HFFc6 (cell line): ENCODE results near the gene DPYSL4. TPM values are rescaled to one million over a fixed set of nuclear protein-coding genes. Genes with fewer than 3 reads are reported as not detected.

Experiments used
- DNase-seq: peaks from one replicate; pipeline ENCODE4 v3.0.0-alpha.2; 2018
- H3K27ac Mint-ChIP-seq: 2 replicates; pipeline ENCODE4 v1.8.0; 2020; ENCODE audit warnings: mild to moderate bottlenecking, mixed read lengths
- H3K27me3 Mint-ChIP-seq: 2 replicates; pipeline ENCODE4 v1.8.0; 2021; ENCODE audit warnings: mild to moderate bottlenecking, moderate library complexity, mixed read lengths; ENCODE audit not compliant: insufficient read depth
- H3K36me3 Mint-ChIP-seq: 2 replicates; pipeline ENCODE4 v1.8.0; 2021; ENCODE audit warnings: low read depth, mixed read lengths
- H3K4me1 Mint-ChIP-seq: 2 replicates; pipeline ENCODE4 v1.8.0; 2020; ENCODE audit warnings: low read depth, mixed read lengths
- H3K4me3 Mint-ChIP-seq: 2 replicates; pipeline ENCODE4 v1.8.0; 2020; ENCODE audit warnings: mild to moderate bottlenecking, moderate library complexity, mixed read lengths
- H3K9me3 Mint-ChIP-seq: 2 replicates; pipeline ENCODE4 v1.8.0; 2020; ENCODE audit warnings: mild to moderate bottlenecking, mixed read lengths
- total RNA-seq, 6 experiments: library from RNA; stranded (reverse); fragmentation: NEBNext Ultra II Directional; extraction: Animal tissue kit (Norgen Biotek cat#: 25700); gene quantifications; 2 replicates in 1 of 6; 3 replicates in 5 of 6; pipeline ENCODE4 v1.2.3, GENCODE V29; 2021
- TF ChIP-seq, protein P1 (sequence below): fragments of 200-600 bp; sonication (generic); IDR thresholded peaks from 2 replicates; pipeline ENCODE4 v1.5.0; 2021; ENCODE audit warnings: antibody characterized with exemption, mild to moderate bottlenecking

The DPYSL4 gene
- total RNA-seq, 6 experiments from 2014 or later = 0.13 to 2.4 (median 0.34) TPM

DNA sequence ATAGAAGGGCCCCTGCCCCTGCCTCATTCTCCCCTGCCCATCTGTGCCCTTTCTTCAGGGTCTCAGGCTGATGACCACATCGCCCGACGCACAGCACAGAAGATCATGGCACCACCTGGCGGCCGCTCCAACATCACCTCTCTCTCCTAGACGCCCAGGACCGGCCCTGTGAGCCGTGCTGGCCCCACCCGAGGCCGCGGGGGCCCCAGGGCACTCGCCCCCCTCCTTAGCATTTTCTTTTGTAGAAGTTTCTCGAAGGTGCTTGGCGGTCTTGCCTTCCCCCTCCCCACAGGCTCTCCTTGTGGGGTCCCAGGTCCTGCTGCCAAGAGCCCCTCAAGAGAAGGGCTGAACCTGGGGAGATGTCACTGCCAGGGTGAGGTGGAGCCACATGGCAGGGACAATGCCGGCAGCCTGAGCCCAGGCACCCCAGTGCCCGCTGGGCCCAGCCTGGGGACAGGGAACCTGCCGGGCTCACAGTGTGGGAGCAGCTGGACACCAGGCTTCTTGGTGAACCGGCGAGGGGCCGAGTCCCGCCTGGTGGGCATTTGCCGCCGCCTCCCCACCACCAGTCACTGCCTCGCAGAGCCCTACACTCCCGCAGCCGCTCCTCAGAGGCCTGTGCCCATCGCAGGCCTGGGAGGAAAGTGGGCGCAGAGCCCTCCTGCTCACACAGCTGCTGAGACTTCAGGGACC is 18.2 kb downstream of the DPYSL4 start:
- no peaks in the 10 kb centered on the region for H3K4me1 Mint-ChIP-seq

DNA sequence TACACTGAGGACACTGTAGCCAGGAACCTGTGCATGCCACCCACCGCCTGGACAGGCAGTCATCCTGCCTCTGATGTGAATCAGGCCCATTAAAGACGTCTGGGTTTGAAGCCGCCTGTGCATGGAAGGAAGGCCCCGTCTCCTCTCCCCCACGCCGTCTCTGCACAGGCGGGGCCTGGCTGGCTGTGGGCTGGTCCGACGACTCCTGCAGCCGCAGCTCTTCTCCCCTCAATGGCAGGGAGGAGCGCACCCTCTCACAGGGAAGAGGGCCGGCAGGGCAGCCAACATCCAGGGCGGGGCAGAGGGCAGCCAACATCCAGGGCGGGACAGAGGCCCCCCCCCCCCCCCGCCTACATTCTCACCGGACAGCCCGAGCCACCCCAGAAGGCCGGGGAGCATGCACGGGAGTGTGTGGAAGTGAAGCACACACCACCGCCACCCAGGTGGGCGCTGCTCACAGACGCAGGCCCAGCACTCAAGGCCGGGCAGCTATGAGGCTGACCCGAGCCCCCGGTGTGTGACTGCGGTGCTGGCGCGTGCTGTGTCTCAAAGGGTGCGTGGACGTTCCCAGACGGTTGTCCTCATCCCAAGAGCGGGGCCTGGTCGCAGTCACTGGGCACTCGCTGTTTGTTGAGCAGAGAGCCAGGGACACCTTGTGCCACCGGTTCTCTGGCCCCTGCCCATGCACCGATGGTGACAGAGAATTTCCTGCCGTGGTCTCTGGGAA is 19.1 kb downstream of the DPYSL4 start:
- H3K27ac Mint-ChIP-seq = no peak overlapping the region
- no peak for DNase-seq
- no peaks in the 10 kb centered on the region for H3K36me3 Mint-ChIP-seq
- TF ChIP-seq, protein P1, sequence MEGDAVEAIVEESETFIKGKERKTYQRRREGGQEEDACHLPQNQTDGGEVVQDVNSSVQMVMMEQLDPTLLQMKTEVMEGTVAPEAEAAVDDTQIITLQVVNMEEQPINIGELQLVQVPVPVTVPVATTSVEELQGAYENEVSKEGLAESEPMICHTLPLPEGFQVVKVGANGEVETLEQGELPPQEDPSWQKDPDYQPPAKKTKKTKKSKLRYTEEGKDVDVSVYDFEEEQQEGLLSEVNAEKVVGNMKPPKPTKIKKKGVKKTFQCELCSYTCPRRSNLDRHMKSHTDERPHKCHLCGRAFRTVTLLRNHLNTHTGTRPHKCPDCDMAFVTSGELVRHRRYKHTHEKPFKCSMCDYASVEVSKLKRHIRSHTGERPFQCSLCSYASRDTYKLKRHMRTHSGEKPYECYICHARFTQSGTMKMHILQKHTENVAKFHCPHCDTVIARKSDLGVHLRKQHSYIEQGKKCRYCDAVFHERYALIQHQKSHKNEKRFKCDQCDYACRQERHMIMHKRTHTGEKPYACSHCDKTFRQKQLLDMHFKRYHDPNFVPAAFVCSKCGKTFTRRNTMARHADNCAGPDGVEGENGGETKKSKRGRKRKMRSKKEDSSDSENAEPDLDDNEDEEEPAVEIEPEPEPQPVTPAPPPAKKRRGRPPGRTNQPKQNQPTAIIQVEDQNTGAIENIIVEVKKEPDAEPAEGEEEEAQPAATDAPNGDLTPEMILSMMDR = no peak
- H3K4me3 Mint-ChIP-seq = no peak overlapping the region
- no peaks in the 10 kb centered on the region for H3K9me3 Mint-ChIP-seq
- no peaks in the 10 kb centered on the region for H3K4me1 Mint-ChIP-seq
- peaks cover 4% of the 10 kb centered on the region for H3K27me3 Mint-ChIP-seq

More for the DNA sequence above, 18.2 kb downstream of the DPYSL4 start:
- no peak for DNase-seq
- Mint-ChIP-seq H3K27ac (no peak overlapping the region), H3K9me3 (no peaks in the 10 kb centered on the region), H3K36me3 (no peaks in the 10 kb centered on the region), H3K4me3 (no peak overlapping the region), H3K27me3 (peaks cover 4% of the 10 kb centered on the region)
- TF ChIP-seq, protein P1 = no peak

DNA sequence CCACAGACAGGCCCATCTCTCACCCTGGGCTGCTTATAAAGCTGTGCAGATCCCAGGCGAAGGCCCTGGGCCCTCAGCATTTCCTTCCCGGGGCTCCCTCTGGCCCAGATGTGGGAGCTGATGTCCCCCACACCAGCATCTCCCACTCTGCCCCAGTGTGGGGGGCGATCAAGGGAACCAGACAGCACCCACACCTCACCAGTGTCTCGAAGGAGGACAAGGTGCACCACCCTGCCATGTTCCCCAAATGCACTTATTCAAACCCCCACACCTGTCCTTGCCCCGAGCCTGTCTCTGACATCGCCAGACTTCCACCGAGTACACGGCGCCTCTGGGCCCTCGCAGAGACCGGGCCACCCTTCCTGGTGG is 19.6 kb downstream of the DPYSL4 start:
- H3K27me3 Mint-ChIP-seq = peaks cover 7% of the 10 kb centered on the region
- TF ChIP-seq, protein P1 = no peak
- no peak overlapping the region for H3K27ac Mint-ChIP-seq
- DNase-seq = no peak
- H3K4me3 Mint-ChIP-seq = no peak overlapping the region
- no peaks in the 10 kb centered on the region for H3K4me1 Mint-ChIP-seq
- H3K36me3 Mint-ChIP-seq = no peaks in the 10 kb centered on the region
- no peaks in the 10 kb centered on the region for H3K9me3 Mint-ChIP-seq

DNA sequence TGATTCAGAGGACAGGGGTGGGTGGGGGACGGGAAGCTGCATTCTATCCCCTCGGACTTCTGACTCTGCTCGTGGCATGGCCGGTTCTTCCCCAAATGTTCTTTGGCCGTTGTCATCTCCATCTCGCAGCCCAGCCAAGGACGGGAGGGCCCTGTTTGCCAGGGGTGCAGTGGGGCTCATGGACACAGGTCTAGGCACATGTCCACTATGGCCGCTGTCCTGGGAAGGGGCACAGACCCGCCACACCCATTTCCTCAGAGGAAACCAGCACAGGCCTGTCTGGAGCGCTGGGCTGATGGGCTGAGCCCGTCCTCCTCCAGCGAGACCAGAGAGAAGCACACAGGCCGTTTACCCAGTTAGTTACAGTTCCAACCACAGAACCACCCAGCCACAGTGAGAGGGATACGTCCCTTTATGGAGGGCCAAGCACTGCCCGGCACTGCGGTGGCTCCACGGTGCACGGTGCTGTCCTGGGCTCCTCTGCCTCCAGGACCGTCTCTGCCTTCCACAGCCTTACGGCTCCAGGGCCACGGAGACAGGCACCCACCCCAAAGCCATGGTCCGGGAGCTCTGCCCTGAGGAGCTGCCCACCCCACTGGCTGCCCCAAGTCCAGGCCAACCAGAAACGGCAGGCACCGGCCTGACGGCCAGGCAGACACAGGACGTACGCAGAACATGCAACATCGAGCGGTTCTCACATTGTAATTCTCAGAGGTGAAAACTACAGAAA is 20.2 kb downstream of the DPYSL4 start:
- TF ChIP-seq, protein P1 = no peak
- H3K9me3 Mint-ChIP-seq = no peaks in the 10 kb centered on the region
- no peaks in the 10 kb centered on the region for H3K36me3 Mint-ChIP-seq
- no peaks in the 10 kb centered on the region for H3K4me1 Mint-ChIP-seq
- H3K27me3 Mint-ChIP-seq = peaks cover 7% of the 10 kb centered on the region
- H3K27ac Mint-ChIP-seq = no peak overlapping the region
- no peak for DNase-seq
- no peak overlapping the region for H3K4me3 Mint-ChIP-seq

DNA sequence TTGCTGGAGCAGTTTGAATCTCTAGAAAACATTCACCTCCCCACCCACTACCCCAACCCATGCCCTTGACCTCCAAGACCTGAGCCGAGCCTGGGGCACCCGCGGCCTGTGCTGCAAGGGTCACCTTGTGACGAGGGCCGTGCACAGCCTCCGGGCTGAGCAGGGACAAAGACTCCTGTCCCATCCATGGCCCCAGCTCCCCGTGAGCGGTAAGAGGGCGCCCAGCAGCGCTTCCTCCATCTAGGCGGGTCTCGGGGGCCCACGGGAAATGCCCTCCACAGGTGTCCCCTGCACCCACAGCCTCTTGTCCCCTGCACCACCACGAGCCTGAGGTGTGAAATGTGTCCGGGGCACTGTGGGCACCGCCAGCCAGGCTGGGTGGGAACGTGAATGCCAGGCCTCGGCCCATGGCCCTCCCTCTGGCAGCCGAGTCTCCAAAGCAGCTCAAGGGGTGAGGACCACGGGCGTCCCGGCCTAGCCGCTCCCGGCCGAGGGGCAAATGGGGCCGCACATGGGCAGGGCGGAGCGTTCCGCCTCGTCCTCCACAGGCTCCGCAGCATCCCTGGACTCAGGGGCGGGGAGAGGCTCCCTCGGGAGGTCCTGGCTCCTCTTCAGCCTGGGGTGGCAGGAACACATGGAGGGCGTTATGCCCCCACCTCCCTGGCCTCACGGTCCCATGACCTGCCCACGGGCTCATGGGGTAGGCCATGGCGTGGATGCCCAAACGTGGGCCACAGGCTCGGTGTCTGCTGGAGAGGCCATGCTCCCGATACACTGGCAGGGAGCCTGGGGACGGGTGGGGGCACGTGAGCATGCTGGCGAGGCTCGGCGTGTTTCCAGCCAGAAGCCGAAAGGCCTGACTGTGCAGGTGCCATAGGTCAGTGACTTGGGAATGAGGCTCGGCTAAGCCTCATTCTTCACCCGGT is 21.1 kb downstream of the DPYSL4 start:
- H3K4me1 Mint-ChIP-seq = no peaks in the 10 kb centered on the region
- TF ChIP-seq, protein P1 = no peak
- DNase-seq = no peak

More for the DNA sequence above, 21.1 kb downstream of the DPYSL4 start:
- no peak overlapping the region for H3K4me3 Mint-ChIP-seq
- no peak overlapping the region for H3K27ac Mint-ChIP-seq
- no peaks in the 10 kb centered on the region for H3K36me3 Mint-ChIP-seq
- no peaks in the 10 kb centered on the region for H3K9me3 Mint-ChIP-seq
- H3K27me3 Mint-ChIP-seq = peaks cover 9% of the 10 kb centered on the region
